Measurements from ENCODE around the gene THPO. TPM values are rescaled to one million over a fixed set of nuclear protein-coding genes. Genes with fewer than 3 reads are reported as not detected.

THPO gene
- total and polyA plus RNA-seq, 10 of the 15 experiments (the other 5 are each of a cell fraction or from before 2014, with no cell fraction given): not detected

DNA sequence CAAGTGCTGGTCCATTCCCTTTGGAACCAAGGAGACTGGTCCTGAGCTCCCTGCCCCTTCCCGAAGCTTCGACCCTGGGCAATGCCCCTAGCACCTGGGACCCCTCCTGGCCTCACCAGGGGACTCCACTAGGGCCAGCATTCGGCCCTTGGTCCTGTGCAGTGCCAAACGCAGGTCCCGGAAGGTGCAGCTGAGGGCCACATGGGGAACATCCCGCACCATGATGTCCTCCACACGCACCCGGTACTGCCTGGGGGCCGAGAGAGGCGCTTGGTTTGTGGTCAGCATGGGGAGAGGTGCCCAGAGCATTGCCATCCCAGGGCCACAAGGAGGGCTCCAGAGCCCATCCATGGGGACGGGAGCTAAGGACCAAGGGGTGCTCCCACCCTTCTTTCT lies 24.5 kb downstream of the THPO start:
- Histone ChIP-seq H3K36me3 (ENCODE audit: control insufficient read depth in 2 of 2, insufficient read depth in 2 of 2, low read length in 1 of 2) (no peaks in the 10 kb centered on the region), H3K27me3 (replicated peaks in 1 of 2; ENCODE audit: control insufficient read depth in 2 of 2, insufficient read depth in 2 of 2, low read length in 1 of 2) (no peaks in the 10 kb centered on the region; a peak in 1 of 4 replicates), H4K20me1 (ENCODE audit: control insufficient read depth, insufficient read depth) (no peaks in the 10 kb centered on the region), H3K4me3 (no peak overlapping the region), H3K4me1 (ENCODE audit: control insufficient read depth, insufficient read depth, low read length) (no peaks in the 10 kb centered on the region), H3K79me2 (ENCODE audit: control insufficient read depth, insufficient read depth, low read length) (no peaks in the 10 kb centered on the region), H3K27ac (ENCODE audit: control insufficient read depth, insufficient read depth) (no peak overlapping the region), H3K9me3 (replicated peaks; ENCODE audit: control insufficient read depth, insufficient read depth, low read length) (no peaks in the 10 kb centered on the region), H3K9ac (ENCODE audit: control insufficient read depth, insufficient read depth, low read length) (no peak overlapping the region), H2AFZ (ENCODE audit: control insufficient read depth, low read depth, low read length) (no peak overlapping the region), H3K4me2 (ENCODE audit: control insufficient read depth, insufficient read depth) (no peak overlapping the region)
- ATAC-seq (no peak), FAIRE-seq (no peak), DNase-seq (ENCODE audit: low read depth, low spot score) (no peak)
- in situ Hi-C loops (cut with MboI): no loop called here
- no TSS peak for BruUV-seq (replicated peaks)
- WGBS (ENCODE audit: insufficient coverage, insufficient replicate concordance, low lambda C conversion rate, missing lambda C conversion rate): 37% methylated on average over 11 of the region's 11 CpGs
- RAD21 ChIA-PET (ENCODE audit: unreplicated experiment): interaction anchor here (1.2 to 2.6 kb wide), 2 partner anchors 18 to 161 kb away, joined by 9 to 11 read pairs; no protein-coding TSS in a partner anchor
- CTCF ChIA-PET: interaction anchor here (0.6 to 3.7 kb wide), 17 partner anchors 8 to 458 kb away, joined by 3 to 26 read pairs (median 4); no protein-coding TSS in a partner anchor
- SMC1A ChIA-PET (ENCODE audit: uncharacterized antibody, unreplicated experiment): no interaction called here
- intact Hi-C loops (cut with micrococcal nuclease; ENCODE audit: unreplicated experiment): no loop called here
- POLR2A ChIA-PET: no interaction called here
- TF ChIP-seq CHD2 (IDR thresholded peaks at IDR 0.05; ENCODE audit: borderline replicate concordance, low read depth, low read length) (no peak), RELA (IDR thresholded peaks at IDR 0.05; ENCODE audit: borderline replicate concordance, partially characterized antibody) (no peak), ZNF274 (IDR thresholded peaks at IDR 0.05; ENCODE audit: insufficient read depth, insufficient read length) (no peak), ATF7 (IDR thresholded peaks at IDR 0.05; ENCODE audit: low read depth) (no peak), NR2C1 (IDR thresholded peaks at IDR 0.05) (no peak), TCF3 (IDR thresholded peaks at IDR 0.05; ENCODE audit: borderline replicate concordance, insufficient read depth, low read depth, low read length) (no peak)

GRCh38 chr3:184352897-184353545 lies 25.0 kb downstream of the THPO start:
- H2AFZ ChIP-seq (ENCODE audit: control insufficient read depth, low read depth, low read length): no peak overlapping the region
- ATAC-seq: no peak
- no peaks in the 10 kb centered on the region for H3K4me1 ChIP-seq (ENCODE audit: control insufficient read depth, insufficient read depth, low read length)
- SMC1A ChIA-PET (ENCODE audit: uncharacterized antibody, unreplicated experiment): no interaction called here
- no peak for FAIRE-seq
- no peaks in the 10 kb centered on the region for H3K36me3 ChIP-seq (ENCODE audit: control insufficient read depth in 2 of 2, insufficient read depth in 2 of 2, low read length in 1 of 2)
- H3K9ac ChIP-seq (ENCODE audit: control insufficient read depth, insufficient read depth, low read length): no peak overlapping the region
- H3K27me3 ChIP-seq (replicated peaks in 1 of 2; ENCODE audit: control insufficient read depth in 2 of 2, insufficient read depth in 2 of 2, low read length in 1 of 2): no peaks in the 10 kb centered on the region
- no peak overlapping the region for H3K27ac ChIP-seq (ENCODE audit: control insufficient read depth, insufficient read depth)
- no peaks in the 10 kb centered on the region for H3K9me3 ChIP-seq (replicated peaks; ENCODE audit: control insufficient read depth, insufficient read depth, low read length)
- no peaks in the 10 kb centered on the region for H3K79me2 ChIP-seq (ENCODE audit: control insufficient read depth, insufficient read depth, low read length)
- POLR2A ChIA-PET: no interaction called here
- no peaks in the 10 kb centered on the region for H4K20me1 ChIP-seq (ENCODE audit: control insufficient read depth, insufficient read depth)
- RAD21 ChIA-PET (ENCODE audit: unreplicated experiment): interaction anchor here (1.2 to 2.6 kb wide), 2 partner anchors 19 to 161 kb away, joined by 9 to 11 read pairs; no protein-coding TSS in a partner anchor
- H3K4me3 ChIP-seq: no peak overlapping the region
- BruUV-seq (replicated peaks): no TSS peak
- WGBS (ENCODE audit: insufficient coverage, insufficient replicate concordance, low lambda C conversion rate, missing lambda C conversion rate): 61% methylated on average over 11 of the region's 11 CpGs
- H3K4me2 ChIP-seq (ENCODE audit: control insufficient read depth, insufficient read depth): no peak overlapping the region
- intact Hi-C loops (cut with micrococcal nuclease; ENCODE audit: unreplicated experiment): no loop called here
- in situ Hi-C loops (cut with MboI): no loop called here
- DNase-seq (ENCODE audit: low read depth, low spot score): no peak
- CTCF ChIA-PET: interaction anchor here (0.5 to 3.7 kb wide), 13 partner anchors 8 to 872 kb away, joined by 3 to 26 read pairs (median 3); no protein-coding TSS in a partner anchor
- no peak for TF ChIP-seq ZZZ3 (IDR thresholded peaks at IDR 0.05; ENCODE audit: control insufficient read depth, insufficient read length, low read depth)
- no peak for TF ChIP-seq SIN3A (IDR thresholded peaks at IDR 0.05; ENCODE audit: low read depth, low read length)
- TF ChIP-seq NR2C2 (IDR thresholded peaks at IDR 0.05; ENCODE audit: borderline replicate concordance, control insufficient read depth, insufficient read length, low read depth): no peak
- TF ChIP-seq YBX1 (IDR thresholded peaks at IDR 0.05): no peak
- TF ChIP-seq, protein P1, sequence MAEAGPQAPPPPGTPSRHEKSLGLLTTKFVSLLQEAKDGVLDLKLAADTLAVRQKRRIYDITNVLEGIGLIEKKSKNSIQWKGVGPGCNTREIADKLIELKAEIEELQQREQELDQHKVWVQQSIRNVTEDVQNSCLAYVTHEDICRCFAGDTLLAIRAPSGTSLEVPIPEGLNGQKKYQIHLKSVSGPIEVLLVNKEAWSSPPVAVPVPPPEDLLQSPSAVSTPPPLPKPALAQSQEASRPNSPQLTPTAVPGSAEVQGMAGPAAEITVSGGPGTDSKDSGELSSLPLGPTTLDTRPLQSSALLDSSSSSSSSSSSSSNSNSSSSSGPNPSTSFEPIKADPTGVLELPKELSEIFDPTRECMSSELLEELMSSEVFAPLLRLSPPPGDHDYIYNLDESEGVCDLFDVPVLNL (IDR thresholded peaks at IDR 0.05; ENCODE audit: low read depth, low read length): no peak
- TF ChIP-seq ETV6 (conservative IDR thresholded peaks at IDR 0.05 in 1 of 2, IDR thresholded peaks at IDR 0.05 in 1 of 2; ENCODE audit: borderline replicate concordance in 1 of 2, low read depth in 1 of 2): no peak
- TF ChIP-seq, protein P2, sequence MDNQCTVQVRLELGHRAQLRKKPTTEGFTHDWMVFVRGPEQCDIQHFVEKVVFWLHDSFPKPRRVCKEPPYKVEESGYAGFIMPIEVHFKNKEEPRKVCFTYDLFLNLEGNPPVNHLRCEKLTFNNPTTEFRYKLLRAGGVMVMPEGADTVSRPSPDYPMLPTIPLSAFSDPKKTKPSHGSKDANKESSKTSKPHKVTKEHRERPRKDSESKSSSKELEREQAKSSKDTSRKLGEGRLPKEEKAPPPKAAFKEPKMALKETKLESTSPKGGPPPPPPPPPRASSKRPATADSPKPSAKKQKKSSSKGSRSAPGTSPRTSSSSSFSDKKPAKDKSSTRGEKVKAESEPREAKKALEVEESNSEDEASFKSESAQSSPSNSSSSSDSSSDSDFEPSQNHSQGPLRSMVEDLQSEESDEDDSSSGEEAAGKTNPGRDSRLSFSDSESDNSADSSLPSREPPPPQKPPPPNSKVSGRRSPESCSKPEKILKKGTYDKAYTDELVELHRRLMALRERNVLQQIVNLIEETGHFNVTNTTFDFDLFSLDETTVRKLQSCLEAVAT (IDR thresholded peaks at IDR 0.05): no peak
- TF ChIP-seq SIX5 (IDR thresholded peaks at IDR 0.05; ENCODE audit: low read depth, low read length, severe bottlenecking): no peak
